Mesodermal cell (in vitro differentiated cells): ENCODE data around the gene ZNF667.

ENCODE experiments used
- H3K27ac ChIP-seq: 2 replicates; pipeline ENCODE4 v1.7.0; 2013; ENCODE audit warnings: mild to moderate bottlenecking, low read depth, low read length, moderate library complexity; ENCODE audit not compliant: severe bottlenecking
- H3K36me3 ChIP-seq: 2 replicates; pipeline ENCODE4 v1.7.1; 2013; ENCODE audit warnings: mild to moderate bottlenecking, low read length, moderate library complexity; ENCODE audit not compliant: control insufficient read depth, insufficient read depth
- H3K4me1 ChIP-seq: one replicate; pipeline ENCODE4 v1.7.1; 2013; ENCODE audit warnings: mild to moderate bottlenecking, low read length; ENCODE audit not compliant: insufficient read depth, control insufficient read depth, poor library complexity, severe bottlenecking
- H3K4me3 ChIP-seq: 2 replicates; pipeline ENCODE4 v1.7.0; 2013; ENCODE audit warnings: low read length, control low read depth, mild to moderate bottlenecking; ENCODE audit not compliant: insufficient read depth, poor library complexity, severe bottlenecking; ENCODE audit errors: extremely low read depth
- H3K9me3 ChIP-seq: 2 replicates; pipeline ENCODE4 v1.7.1; 2013; ENCODE audit warnings: mild to moderate bottlenecking, low read length, moderate library complexity; ENCODE audit not compliant: control insufficient read depth
- WGBS, 2 experiments: methylation state at CpG; one replicate each; pipeline ENCODE4 v1.1.5; 2013; ENCODE audit warnings: missing lambda C conversion rate in 2 of 2; ENCODE audit not compliant: insufficient coverage in 2 of 2; 5-methylcytosine and 5-hydroxymethylcytosine counted together

Gene ZNF667

DNA sequence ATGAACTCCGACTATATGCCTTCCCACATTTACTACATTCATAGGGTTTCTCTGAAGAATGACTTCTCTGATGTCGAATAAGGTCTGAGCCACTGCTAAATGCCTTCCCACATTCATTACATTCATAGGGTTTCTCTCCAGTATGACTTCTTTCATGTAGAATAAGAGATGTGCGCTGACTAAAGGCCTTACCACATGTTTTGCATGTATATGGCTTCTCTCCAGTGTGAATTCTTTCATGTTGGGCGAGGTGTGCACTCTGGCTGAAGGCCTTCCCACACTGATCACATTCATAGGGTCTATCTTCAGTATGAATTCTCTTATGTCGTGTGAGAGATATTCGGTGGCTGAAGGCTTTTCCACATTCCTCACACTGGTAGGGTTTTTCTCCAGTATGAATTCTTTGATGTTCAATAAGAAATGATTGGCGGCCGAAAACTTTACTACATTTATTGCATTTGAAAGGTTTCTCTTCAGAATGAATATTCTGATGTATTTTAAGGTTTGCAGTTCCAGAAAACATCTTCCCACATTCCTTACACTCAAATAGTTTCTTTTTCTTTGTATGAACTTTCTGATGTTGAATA, 35.8 kb downstream of the ZNF667 start:
- H3K27ac ChIP-seq = no peak overlapping the region
- no peak overlapping the region for H3K4me3 ChIP-seq
- H3K4me1 ChIP-seq = no peaks in the 10 kb centered on the region
- no peaks in the 10 kb centered on the region for H3K36me3 ChIP-seq
- H3K9me3 ChIP-seq = peaks cover 50% of the 10 kb centered on the region
- WGBS, 2 experiments = 80 to 81% methylated on average over 1 to 3 of the region's 8 CpGs

DNA sequence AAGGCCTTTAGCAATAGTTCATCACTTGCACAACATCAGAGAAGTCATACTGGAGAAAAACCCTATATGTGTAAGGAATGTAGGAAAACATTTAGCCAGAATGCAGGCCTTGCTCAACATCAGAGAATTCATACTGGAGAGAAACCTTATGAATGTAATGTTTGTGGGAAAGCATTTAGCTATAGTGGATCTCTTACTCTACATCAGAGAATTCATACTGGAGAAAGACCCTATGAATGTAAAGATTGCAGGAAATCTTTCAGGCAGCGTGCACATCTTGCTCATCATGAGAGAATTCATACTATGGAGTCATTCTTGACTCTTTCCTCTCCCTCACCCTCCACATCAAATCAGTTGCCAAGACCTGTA, 53.2 kb downstream of the ZNF667 start:
- peaks cover 23% of the 10 kb centered on the region for H3K36me3 ChIP-seq
- WGBS, 2 experiments = 100% methylated on average over 1 of the region's 1 CpG
- H3K4me3 ChIP-seq = no peak overlapping the region

DNA sequence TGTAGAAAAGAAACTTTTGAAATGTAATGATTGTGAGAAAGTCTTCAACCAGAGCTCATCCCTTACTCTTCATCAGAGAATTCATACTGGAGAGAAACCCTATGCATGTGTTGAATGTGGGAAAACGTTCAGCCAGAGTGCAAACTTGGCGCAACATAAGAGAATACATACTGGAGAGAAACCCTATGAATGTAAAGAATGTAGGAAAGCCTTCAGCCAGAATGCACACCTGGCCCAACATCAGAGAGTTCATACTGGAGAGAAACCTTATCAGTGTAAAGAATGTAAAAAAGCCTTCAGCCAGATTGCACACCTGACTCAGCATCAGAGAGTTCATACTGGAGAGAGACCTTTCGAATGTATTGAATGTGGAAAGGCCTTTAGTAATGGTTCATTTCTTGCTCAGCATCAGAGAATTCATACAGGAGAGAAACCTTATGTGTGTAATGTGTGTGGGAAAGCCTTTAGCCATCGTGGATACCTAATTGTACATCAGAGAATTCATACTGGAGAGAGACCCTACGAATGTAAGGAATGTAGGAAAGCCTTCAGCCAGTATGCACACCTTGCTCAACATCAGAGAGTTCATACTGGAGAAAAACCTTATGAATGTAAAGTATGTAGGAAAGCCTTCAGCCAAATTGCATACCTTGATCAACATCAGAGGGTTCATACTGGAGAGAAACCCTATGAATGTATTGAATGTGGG, 53.7 kb downstream of the ZNF667 start:
- peaks cover 75% of the 10 kb centered on the region for H3K9me3 ChIP-seq
- no peaks in the 10 kb centered on the region for H3K4me1 ChIP-seq
- H3K4me3 ChIP-seq = no peak overlapping the region
- WGBS, 2 experiments = 80 to 87% methylated on average over 1 to 3 of the region's 5 CpGs
- peaks cover 23% of the 10 kb centered on the region for H3K36me3 ChIP-seq
- no peak overlapping the region for H3K27ac ChIP-seq

More for the DNA sequence above, 53.2 kb downstream of the ZNF667 start:
- no peak overlapping the region for H3K27ac ChIP-seq
- H3K4me1 ChIP-seq = no peaks in the 10 kb centered on the region
- peaks cover 76% of the 10 kb centered on the region for H3K9me3 ChIP-seq

DNA sequence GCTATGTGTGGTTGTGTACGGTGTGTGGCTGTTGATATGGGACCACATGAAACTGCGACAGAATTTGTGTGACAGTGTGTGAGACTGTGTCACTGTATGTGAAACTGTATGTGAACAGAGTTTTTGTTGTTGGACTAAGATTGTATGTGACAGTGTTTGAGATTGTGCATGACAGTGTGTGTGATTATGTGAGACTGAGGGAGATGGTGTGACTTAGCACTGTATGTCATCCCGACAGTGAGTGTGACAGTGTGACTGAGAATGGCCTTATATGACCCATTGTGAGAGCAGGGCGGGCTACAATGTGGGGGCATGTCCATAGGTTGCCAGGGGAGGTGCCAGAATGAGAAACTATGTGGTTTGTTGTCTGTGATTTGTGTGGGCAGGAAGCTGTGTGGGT, 72.1 kb downstream of the ZNF667 start:
- Histone ChIP-seq H3K4me3 (peak overlapping the region; percentile 68), H3K4me1 (no peaks in the 10 kb centered on the region), H3K27ac (no peak overlapping the region), H3K36me3 (peaks cover 31% of the 10 kb centered on the region), H3K9me3 (peaks cover 47% of the 10 kb centered on the region)
- WGBS, 2 experiments = 93 to 97% methylated on average over 3 to 4 of the region's 4 CpGs

DNA sequence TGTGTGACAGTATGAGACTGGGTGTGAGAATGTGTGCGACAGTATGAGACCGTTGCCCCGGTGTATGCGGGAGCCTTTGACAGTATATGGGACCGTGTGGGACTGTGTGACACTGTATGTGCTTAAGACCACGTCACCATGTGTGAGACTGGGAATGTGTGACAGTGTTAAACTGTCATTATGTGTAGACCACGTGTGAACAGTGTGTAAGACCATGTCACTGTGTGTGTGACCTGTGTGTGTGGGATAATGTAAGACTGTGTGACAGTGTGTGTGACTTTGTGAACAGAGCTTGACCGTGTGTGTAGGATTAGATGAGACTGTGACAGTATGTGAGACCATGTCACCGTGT, 72.5 kb downstream of the ZNF667 start:
- Histone ChIP-seq H3K27ac (no peak overlapping the region), H3K36me3 (peaks cover 28% of the 10 kb centered on the region), H3K9me3 (peaks cover 49% of the 10 kb centered on the region), H3K4me3 (peak overlapping the region; percentile 68), H3K4me1 (no peaks in the 10 kb centered on the region)
- 81 to 90% methylated on average over 9 of the region's 9 CpGs for WGBS, 2 experiments

DNA sequence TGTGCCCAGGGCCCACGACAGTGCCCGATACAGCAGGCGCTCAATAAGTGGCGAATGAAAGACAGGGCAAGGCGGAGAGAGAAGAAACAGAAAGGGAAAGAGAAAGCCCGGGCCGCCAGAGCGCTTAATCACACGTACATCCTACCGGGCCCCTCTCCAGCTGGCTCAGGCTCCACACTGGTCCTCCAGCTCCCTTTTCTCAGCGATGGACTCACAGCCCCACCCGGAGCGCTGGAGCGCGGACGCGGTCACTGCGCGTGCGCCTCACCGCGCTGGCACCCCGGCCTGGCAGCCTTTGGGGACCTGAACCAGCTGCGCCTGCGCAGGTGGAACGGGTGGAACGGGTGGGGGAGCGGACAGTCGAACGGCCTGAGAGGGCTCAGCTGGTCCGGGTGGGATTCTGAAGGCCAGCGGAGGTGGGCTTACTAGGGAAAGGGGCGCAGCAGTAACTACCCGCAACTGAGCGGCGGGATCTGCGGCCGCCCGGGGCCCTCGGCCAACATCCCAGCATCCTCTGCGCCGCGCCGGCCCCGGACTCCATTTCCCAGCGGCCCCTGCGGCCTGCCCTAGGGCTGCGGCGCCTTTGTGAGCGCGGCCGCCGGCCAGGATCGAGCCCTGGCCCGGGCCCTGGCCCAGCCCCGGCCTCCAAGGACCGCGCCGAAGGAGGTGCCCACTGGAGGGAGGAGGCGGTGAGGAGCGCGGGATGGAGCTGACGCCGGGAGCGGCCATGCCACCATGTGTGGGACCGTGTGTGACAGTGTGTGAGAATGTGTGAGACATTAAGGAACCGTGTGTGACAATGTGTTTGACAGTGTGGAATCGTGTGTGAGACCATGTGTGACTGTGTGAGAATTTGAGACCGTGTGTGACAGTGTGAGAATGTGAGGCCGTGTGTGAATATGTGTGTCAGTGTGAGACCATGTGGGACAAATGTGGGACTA, 73.1 kb downstream of the ZNF667 start, which contains the start of gene ZNF583:
Gene ZNF583, plus strand, starts transcription at position 569 of the 941 bp plus-strand sequence. CDS start 2,783 bp downstream, outside the sequence.
- 2 to 7% methylated on average over 38 to 52 of the region's 70 CpGs for WGBS, 2 experiments
- Histone ChIP-seq H3K4me3 (peak within 1 kb of the TSS; percentile 68), H3K4me1 (no peaks in the 10 kb centered on the region), H3K27ac (peak within 1 kb of the TSS; percentile 88), H3K36me3 (peaks cover 26% of the 10 kb centered on the region), H3K9me3 (peaks cover 51% of the 10 kb centered on the region)

DNA sequence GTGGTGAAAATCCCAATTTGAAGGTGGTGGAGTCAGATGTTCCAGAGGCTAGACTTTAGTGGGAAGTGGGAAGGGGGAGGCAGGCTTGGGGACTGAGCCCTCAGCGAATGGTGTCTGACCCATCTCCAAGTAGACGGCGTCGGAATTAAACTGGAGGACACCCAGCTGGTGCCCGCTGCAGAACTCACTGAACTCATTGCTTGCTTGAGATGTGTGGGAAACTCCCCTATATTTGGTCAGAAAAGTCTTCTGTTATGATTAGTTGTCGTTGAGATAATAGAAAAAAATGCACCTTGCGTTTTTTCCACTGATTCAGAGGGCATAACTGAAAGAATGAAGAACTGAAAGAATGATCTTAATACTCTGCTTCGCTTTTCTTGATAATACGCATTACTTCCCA, 73.9 kb downstream of the ZNF667 start:
- Histone ChIP-seq H3K36me3 (peaks cover 25% of the 10 kb centered on the region), H3K27ac (no peak overlapping the region), H3K4me3 (peak overlapping the region; percentile 68), H3K4me1 (no peaks in the 10 kb centered on the region), H3K9me3 (peaks cover 49% of the 10 kb centered on the region)
- 85 to 86% methylated on average over 6 of the region's 9 CpGs for WGBS, 2 experiments

DNA sequence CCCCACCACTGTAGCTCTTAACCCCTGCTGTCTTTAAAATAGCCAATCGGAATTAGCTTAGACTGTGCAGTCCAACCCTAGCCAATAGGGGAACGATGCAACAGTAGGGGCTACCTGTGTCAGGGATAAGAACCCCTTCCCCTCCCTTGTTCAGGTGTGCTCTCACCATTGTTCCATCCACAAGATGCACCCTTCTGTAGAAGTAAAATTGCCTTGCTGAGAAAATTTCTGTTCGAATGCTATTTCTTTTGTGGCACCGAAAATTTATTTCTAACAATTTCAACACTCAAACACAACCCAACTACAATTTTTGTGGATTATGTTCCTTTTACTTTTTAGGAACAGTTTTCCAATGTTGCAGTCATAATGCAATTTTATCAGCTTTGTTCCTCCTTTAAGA, 76.7 kb downstream of the ZNF667 start:
- H3K27ac ChIP-seq = no peak overlapping the region
- WGBS, 2 experiments = 79 to 100% methylated on average over 2 to 3 of the region's 4 CpGs
- no peak overlapping the region for H3K4me3 ChIP-seq
- peaks cover 24% of the 10 kb centered on the region for H3K36me3 ChIP-seq
- peaks cover 40% of the 10 kb centered on the region for H3K9me3 ChIP-seq
- H3K4me1 ChIP-seq = no peaks in the 10 kb centered on the region

DNA sequence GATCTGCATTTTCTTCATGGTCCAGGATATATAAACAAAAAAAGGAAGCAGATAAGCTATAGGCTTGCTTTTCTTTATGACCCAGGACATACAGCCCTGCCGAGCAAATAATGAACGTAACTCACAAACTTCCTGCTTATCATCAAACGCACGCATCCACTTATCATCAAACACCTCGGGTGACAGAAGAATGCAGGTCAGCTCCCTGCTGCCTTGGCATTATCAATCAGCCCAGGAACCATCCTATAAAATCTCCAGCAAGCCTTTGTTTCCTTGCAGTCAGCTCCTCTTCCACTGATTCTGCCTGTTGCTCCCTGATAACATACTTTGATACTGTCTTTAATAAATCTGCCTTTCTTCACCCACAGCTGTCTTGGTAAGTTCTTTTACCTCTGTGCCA, 78.3 kb downstream of the ZNF667 start:
- Histone ChIP-seq H3K36me3 (peaks cover 24% of the 10 kb centered on the region), H3K27ac (no peak overlapping the region), H3K4me3 (no peak overlapping the region), H3K9me3 (peaks cover 50% of the 10 kb centered on the region), H3K4me1 (no peaks in the 10 kb centered on the region)
- WGBS, 2 experiments = 90 to 100% methylated on average over 1 to 5 of the region's 5 CpGs

DNA sequence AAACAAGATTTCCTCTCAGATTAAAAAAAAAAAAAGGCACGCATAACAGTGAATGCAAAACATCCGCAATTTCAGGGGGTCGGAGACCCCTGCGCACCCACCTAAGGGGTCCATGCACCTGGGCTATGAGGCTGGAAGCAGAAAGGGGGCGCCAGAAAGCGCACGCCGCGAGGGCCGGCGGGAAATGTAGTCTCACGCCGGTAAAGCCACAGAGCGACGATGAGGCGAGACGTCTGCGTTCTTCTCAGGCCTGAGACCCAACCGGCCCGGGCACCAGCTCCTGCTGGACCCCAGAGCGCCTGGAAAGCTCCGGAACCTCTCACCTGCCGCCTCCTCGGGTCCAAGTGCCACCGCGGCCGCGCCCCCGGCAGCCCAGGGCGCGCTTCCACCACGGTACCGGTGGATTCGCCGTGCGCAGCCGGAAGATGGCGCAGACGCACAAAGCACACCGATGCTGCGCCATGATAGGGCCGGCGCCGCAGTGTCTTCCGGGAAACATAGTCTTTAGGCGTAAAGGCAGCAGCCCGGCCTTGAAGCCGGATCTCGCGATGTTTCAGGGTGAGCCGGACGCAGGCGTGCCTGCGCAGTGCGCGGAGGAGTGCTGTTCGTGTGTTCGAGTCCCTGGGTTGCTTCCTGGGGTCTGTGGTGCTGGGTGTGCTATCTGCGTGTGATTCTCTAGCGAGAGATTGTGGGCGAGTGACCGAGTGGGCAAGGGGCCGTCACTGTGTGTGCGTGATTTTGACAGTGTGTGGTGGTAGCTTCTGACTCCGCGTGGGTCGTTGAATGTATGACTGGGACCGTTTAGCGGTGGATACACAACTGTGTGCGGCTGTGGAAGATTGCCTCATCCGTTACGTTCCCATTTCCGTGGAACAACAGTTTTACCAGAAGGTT, 83.8 kb downstream of the ZNF667 start, which contains the start of gene ZNF582:
Gene ZNF582, minus strand, starts transcription at position 416 of the 894 bp plus-strand sequence. CDS start 1,782 bp downstream, outside the sequence.
- no peaks in the 10 kb centered on the region for H3K4me1 ChIP-seq
- WGBS, 2 experiments = 9% methylated on average over 66 to 69 of the region's 73 CpGs

More for the DNA sequence above, 83.8 kb downstream of the ZNF667 start, which contains the start of gene ZNF582:
- Histone ChIP-seq H3K4me3 (peak within 1 kb of the TSS; percentile 59), H3K36me3 (peaks cover 20% of the 10 kb centered on the region), H3K27ac (peak within 1 kb of the TSS; percentile 95), H3K9me3 (peaks cover 35% of the 10 kb centered on the region)
